Panc1 (cell line): ENCODE results near the gene GNG7. TPM values are rescaled to one million over a fixed set of nuclear protein-coding genes. Genes with fewer than 3 reads are reported as not detected.

Source experiments
- ATAC-seq: fragments of 200-7000 bp; cut with Tn5 transposase; 2 replicates; pipeline ENCODE4 v1.9.1; 2020; ENCODE audit warnings: mild to moderate bottlenecking, moderate library complexity
- BruUV-seq: library from RNA; stranded (reverse); fragments of 400-500 nt; replicated peaks from 2 replicates; lab custom pipeline; 2021; lab: Mats Ljungman, UMichigan
- CTCF ChIA-PET: fragments of 300-600 bp; sonication (Branson Sonifier 250); formaldehyde crosslinking; loops from one replicate; lab custom pipeline; 2022; ENCODE audit warnings: antibody characterized with exemption; lab: Charles Lee
- POLR2A ChIA-PET: fragments of 300-600 bp; sonication (Branson Sonifier 250); formaldehyde crosslinking; loops from one replicate; lab custom pipeline; 2022; ENCODE audit warnings: antibody characterized with exemption; lab: Charles Lee
- DNase-seq: peaks from one replicate; pipeline ENCODE4 v3.0.0-alpha.2; 2010; ENCODE audit warnings: low read depth, low spot score
- H3K27ac ChIP-seq: 2 replicates; pipeline ENCODE4 v1.5.1; 2011; ENCODE audit warnings: mild to moderate bottlenecking, low read length, inconsistent platforms
- H3K27me3 ChIP-seq: fragments of 200-500 bp; sonication (Bioruptor generic); 2 replicates; pipeline ENCODE4 v1.6.0; 2014; ENCODE audit warnings: low read length, inconsistent platforms; ENCODE audit not compliant: control insufficient read depth, insufficient read depth
- H3K36me3 ChIP-seq: fragments of 200-500 bp; sonication (Bioruptor generic); 2 replicates; pipeline ENCODE4 v1.5.1; 2014; ENCODE audit warnings: inconsistent platforms, mild to moderate bottlenecking, low read length, moderate library complexity; ENCODE audit not compliant: control insufficient read depth, insufficient read depth
- H3K4me1 ChIP-seq: 2 replicates; pipeline ENCODE4 v1.5.1; 2011; ENCODE audit warnings: inconsistent platforms, mild to moderate bottlenecking, low read length, moderate library complexity; ENCODE audit not compliant: control insufficient read depth, insufficient read depth
- H3K4me3 ChIP-seq, 2 experiments: 2 replicates each; pipeline ENCODE4 v1.5.1; 2011 to 2012; ENCODE audit warnings: low read depth in 2 of 2, low read length in 2 of 2, mild to moderate bottlenecking in 2 of 2, inconsistent platforms in 1 of 2, moderate library complexity in 1 of 2
- H3K9me3 ChIP-seq: fragments of 200-500 bp; sonication (Bioruptor generic); 2 replicates; pipeline ENCODE4 v1.5.1; 2014; ENCODE audit warnings: low read depth, mild to moderate bottlenecking, inconsistent platforms, low read length, moderate library complexity; ENCODE audit not compliant: control insufficient read depth, insufficient read depth
- CTCF ChIP-seq: fragments of 450-650 bp; IDR thresholded peaks from 2 replicates; pipeline ENCODE4 v1.5.1; 2017; ENCODE audit warnings: mild to moderate bottlenecking
- POLR2AphosphoS5 ChIP-seq: IDR thresholded peaks from 2 replicates; pipeline ENCODE4 v1.6.1; 2012; ENCODE audit warnings: mild to moderate bottlenecking, low read depth, low read length, moderate library complexity
- REST ChIP-seq, 2 experiments: IDR thresholded peaks; 2 replicates each; pipeline ENCODE4 v1.6.1; 2011 to 2012; ENCODE audit warnings: low read depth in 2 of 2, control low read depth in 1 of 2, low read length in 1 of 2, mild to moderate bottlenecking in 1 of 2, moderate library complexity in 1 of 2; ENCODE audit not compliant: insufficient read depth in 1 of 2
- SIN3A ChIP-seq: IDR thresholded peaks from 2 replicates; pipeline ENCODE4 v1.6.1; 2012; ENCODE audit warnings: low read depth, mild to moderate bottlenecking, low read length, moderate library complexity, borderline replicate concordance; ENCODE audit not compliant: insufficient read depth
- TCF7L2 ChIP-seq: IDR thresholded peaks from 2 replicates; pipeline ENCODE4 v1.6.1; 2011; ENCODE audit warnings: mild to moderate bottlenecking, low read depth, low read length, inconsistent platforms
- in situ Hi-C: cut with HindIII; loops from 2 replicates; pipeline ENCODE4 v1.10.0; 2016; ENCODE audit warnings: low sequenced_read_pairs, low pct_unique_long_range_greater_than_20kb
- intact Hi-C: fragments of 100-400 bp; cut with micrococcal nuclease; formaldehyde crosslinking; loops from one replicate; pipeline ENCODE4 v1.10.0; 2022; ENCODE audit not compliant: unreplicated experiment
- total RNA-seq: library from RNA; stranded (reverse); gene quantifications from one replicate; pipeline ENCODE4 v1.2.1, GENCODE V29; 2021; ENCODE audit not compliant: unreplicated experiment

The GNG7 gene
- total RNA-seq, 1 experiment from 2014 or later, result 0.74 TPM

GRCh38 chr19:2548966-2549365 lies 153.5 kb downstream of the GNG7 start:
- intact Hi-C loops, result loop anchor here (10.0 kb wide), 1 partner anchor 74 kb away; the partner anchor contains the start of gene GADD45B
- ChIA-PET POLR2A (no interaction called here), CTCF (no interaction called here)
- Histone ChIP-seq H3K27me3 (no peaks in the 10 kb centered on the region), H3K27ac (peak overlapping the region; percentile 74), H3K4me1 (peaks cover 41% of the 10 kb centered on the region), H3K9me3 (no peaks in the 10 kb centered on the region), H3K36me3 (no peaks in the 10 kb centered on the region), H3K4me3 (no peak overlapping the region)
- DNase-seq (no peak), ATAC-seq (no peak)
- in situ Hi-C loops, result no loop called here
- TF ChIP-seq CTCF, result no peak
- no peak for TF ChIP-seq TCF7L2
- no peak for TF ChIP-seq SIN3A
- no peak for TF ChIP-seq POLR2AphosphoS5
- TF ChIP-seq REST (IDR thresholded peaks at IDR 0.05; ENCODE audit: insufficient read depth in 1 of 2, low read depth in 2 of 2, low read length in 1 of 2), result no peak
- no TSS peak for BruUV-seq

GRCh38 chr19:2547721-2548120 lies 154.8 kb downstream of the GNG7 start:
- Histone ChIP-seq H3K27ac (peak overlapping the region; percentile 100), H3K36me3 (no peaks in the 10 kb centered on the region), H3K27me3 (no peaks in the 10 kb centered on the region), H3K4me1 (peaks cover 49% of the 10 kb centered on the region), H3K9me3 (no peaks in the 10 kb centered on the region), H3K4me3 (no peak overlapping the region)
- TF ChIP-seq REST (IDR thresholded peaks at IDR 0.05; ENCODE audit: insufficient read depth in 1 of 2, low read depth in 2 of 2, low read length in 1 of 2), result no peak
- CTCF ChIA-PET, result interaction anchor here (0.7 kb wide), 1 partner anchor 74 kb away, joined by 3 read pairs; no protein-coding TSS in a partner anchor
- in situ Hi-C loops (no loop called here), intact Hi-C loops (loop anchor here (10.0 kb wide), 1 partner anchor 73 kb away; the partner anchor contains the start of gene GADD45B)
- no peak for DNase-seq
- POLR2A ChIA-PET, result no interaction called here
- ATAC-seq, result no peak
- no TSS peak for BruUV-seq
